ENCODE data around the gene HADHA.
A peak's percentile ranks its signal among the peaks of the same experiment; 100 is the strongest.

Gene HADHA

DNA sequence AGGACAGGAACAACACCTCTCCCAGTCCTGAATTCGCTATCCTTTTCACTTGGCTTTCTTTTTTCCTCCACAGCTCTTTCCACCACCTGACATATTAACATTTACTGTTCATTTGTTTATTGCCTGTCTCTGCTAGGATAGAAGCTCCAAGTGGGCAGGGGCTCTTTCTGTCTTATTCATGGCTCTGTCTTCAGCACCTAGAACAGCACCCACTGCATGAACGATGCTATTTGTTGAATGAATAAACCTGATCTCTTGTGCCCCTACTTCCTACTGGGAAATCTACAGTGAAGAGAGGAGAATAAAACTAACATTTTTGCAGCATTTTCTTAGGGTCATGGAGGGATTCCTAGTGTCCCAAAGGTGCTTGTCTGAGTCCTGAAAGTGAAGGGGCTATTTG is 95.9 kb downstream of the HADHA start:
- H3K9ac ChIP-seq (ENCODE audit: low read depth, low read length, poor library complexity) = no peak overlapping the region
- H2BK12ac ChIP-seq (ENCODE audit: low read length) = no peak overlapping the region
- H4K91ac ChIP-seq (ENCODE audit: low read depth, low read length, poor library complexity) = no peak overlapping the region
- H3K18ac ChIP-seq (ENCODE audit: low read length) = no peak overlapping the region
- H3K23ac ChIP-seq (ENCODE audit: low read depth, low read length, poor library complexity) = no peak overlapping the region
- no peak overlapping the region for H3K27ac ChIP-seq (replicated peaks; ENCODE audit: low read length)
- H2AFZ ChIP-seq (ENCODE audit: low read length) = no peak overlapping the region
- H4K8ac ChIP-seq (ENCODE audit: low read depth, low read length) = no peak overlapping the region
- H3K79me1 ChIP-seq (ENCODE audit: low read depth, low read length) = no peaks in the 10 kb centered on the region
- no CpG with 5 or more reads among the region's 2 CpGs for WGBS, 2 donors (ENCODE audit: extremely low coverage in 2 of 2, insufficient read length in 2 of 2, insufficient replicate concordance in 1 of 2)
- H3K14ac ChIP-seq (ENCODE audit: low read length) = no peak overlapping the region
- no peak overlapping the region for H2AK5ac ChIP-seq (ENCODE audit: low read depth, low read length)
- no peak for DNase-seq (ENCODE audit: low spot score)
- H3K9me3 ChIP-seq (replicated peaks in 1 of 2; ENCODE audit: control insufficient read depth in 2 of 2, insufficient read depth in 1 of 2, low read depth in 1 of 2, low read length in 2 of 2) = no peaks in the 10 kb centered on the region
- no peaks in the 10 kb centered on the region for H3K27me3 ChIP-seq (ENCODE audit: control insufficient read depth in 3 of 3, insufficient read depth in 3 of 3, low read depth in 1 of 3, low read length in 3 of 3)
- H3K4me2 ChIP-seq (ENCODE audit: insufficient read depth, low read length, poor library complexity, severe bottlenecking) = no peak overlapping the region
- no peak overlapping the region for H2BK5ac ChIP-seq (ENCODE audit: low read length)
- no peaks in the 10 kb centered on the region for H3K36me3 ChIP-seq (replicated peaks in 1 of 2; ENCODE audit: control insufficient read depth in 2 of 2, insufficient read depth in 2 of 2, low read length in 2 of 2)
- no peak overlapping the region for H2BK120ac ChIP-seq (ENCODE audit: low read depth, low read length)
- no peak overlapping the region for H3K4me3 ChIP-seq (ENCODE audit: low read length in 2 of 2)
- H3K4ac ChIP-seq (ENCODE audit: low read length) = no peak overlapping the region
- no peaks in the 10 kb centered on the region for H3K4me1 ChIP-seq (ENCODE audit: control insufficient read depth in 2 of 2, insufficient read depth in 1 of 2, low read depth in 1 of 2, low read length in 2 of 2)
- no peak overlapping the region for H2BK15ac ChIP-seq (ENCODE audit: low read length)

DNA sequence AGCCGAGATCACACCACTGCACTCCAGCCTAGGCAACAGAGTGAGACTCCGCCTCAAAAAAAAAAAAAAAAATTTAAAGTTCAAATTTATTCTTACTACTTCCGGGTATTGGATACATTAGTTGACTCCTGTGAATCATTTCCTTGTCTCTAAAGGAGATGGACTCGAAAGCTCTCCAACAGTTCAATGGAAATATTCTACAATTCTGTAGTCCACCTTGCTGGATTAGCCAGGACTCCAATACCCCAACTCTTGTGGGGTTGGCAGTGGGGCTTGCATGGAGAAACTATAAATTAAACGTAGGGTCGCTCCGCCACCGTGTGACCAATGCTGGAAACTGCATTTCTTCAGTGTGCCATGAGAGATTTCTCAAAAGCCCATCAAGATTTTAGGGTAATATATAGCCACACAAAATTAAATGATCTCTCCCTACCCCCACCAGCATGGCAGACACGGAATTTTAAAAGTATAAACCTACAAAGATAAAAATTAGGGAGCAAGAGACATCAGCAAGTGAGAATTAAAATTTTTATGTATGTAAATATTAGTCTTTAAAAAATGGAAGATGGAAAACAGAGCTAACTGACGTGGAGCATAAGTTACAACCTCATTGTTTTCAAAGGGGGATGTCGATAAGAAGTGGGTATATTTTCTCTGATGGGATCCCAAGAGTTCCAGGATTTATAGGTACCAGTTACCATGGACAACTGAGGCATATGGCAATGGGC is 99.3 kb downstream of the HADHA start:
- H3K18ac ChIP-seq (ENCODE audit: low read length) = no peak overlapping the region
- no peak overlapping the region for H3K27ac ChIP-seq (replicated peaks; ENCODE audit: low read length)
- H3K4me2 ChIP-seq (ENCODE audit: insufficient read depth, low read length, poor library complexity, severe bottlenecking) = no peak overlapping the region
- H2BK120ac ChIP-seq (ENCODE audit: low read depth, low read length) = no peak overlapping the region
- no CpG with 5 or more reads among the region's 11 CpGs for WGBS, 2 donors (ENCODE audit: extremely low coverage in 2 of 2, insufficient read length in 2 of 2, insufficient replicate concordance in 1 of 2)
- H2AK5ac ChIP-seq (ENCODE audit: low read depth, low read length) = no peak overlapping the region
- H2BK12ac ChIP-seq (ENCODE audit: low read length) = no peak overlapping the region
- no peaks in the 10 kb centered on the region for H3K27me3 ChIP-seq (ENCODE audit: control insufficient read depth in 3 of 3, insufficient read depth in 3 of 3, low read depth in 1 of 3, low read length in 3 of 3)
- peaks cover 0 to 3% of the 10 kb centered on the region in 2 donors for H3K36me3 ChIP-seq (replicated peaks in 1 of 2; ENCODE audit: control insufficient read depth in 2 of 2, insufficient read depth in 2 of 2, low read length in 2 of 2)
- no peak overlapping the region for H4K8ac ChIP-seq (ENCODE audit: low read depth, low read length)
- no peak overlapping the region for H3K4me3 ChIP-seq (ENCODE audit: low read length in 2 of 2)
- no peak overlapping the region for H3K9ac ChIP-seq (ENCODE audit: low read depth, low read length, poor library complexity)
- H3K23ac ChIP-seq (ENCODE audit: low read depth, low read length, poor library complexity) = no peak overlapping the region
- peak; percentile 59 for DNase-seq (ENCODE audit: low spot score)
- H3K79me1 ChIP-seq (ENCODE audit: low read depth, low read length) = no peaks in the 10 kb centered on the region
- H4K91ac ChIP-seq (ENCODE audit: low read depth, low read length, poor library complexity) = no peak overlapping the region
- H2AFZ ChIP-seq (ENCODE audit: low read length) = no peak overlapping the region
- H2BK15ac ChIP-seq (ENCODE audit: low read length) = no peak overlapping the region
- H2BK5ac ChIP-seq (ENCODE audit: low read length) = no peak overlapping the region
- no peak overlapping the region for H3K4ac ChIP-seq (ENCODE audit: low read length)
- H3K4me1 ChIP-seq (ENCODE audit: control insufficient read depth in 2 of 2, insufficient read depth in 1 of 2, low read depth in 1 of 2, low read length in 2 of 2) = no peaks in the 10 kb centered on the region
- H3K9me3 ChIP-seq (replicated peaks in 1 of 2; ENCODE audit: control insufficient read depth in 2 of 2, insufficient read depth in 1 of 2, low read depth in 1 of 2, low read length in 2 of 2) = no peaks in the 10 kb centered on the region
- H3K14ac ChIP-seq (ENCODE audit: low read length) = no peak overlapping the region

DNA sequence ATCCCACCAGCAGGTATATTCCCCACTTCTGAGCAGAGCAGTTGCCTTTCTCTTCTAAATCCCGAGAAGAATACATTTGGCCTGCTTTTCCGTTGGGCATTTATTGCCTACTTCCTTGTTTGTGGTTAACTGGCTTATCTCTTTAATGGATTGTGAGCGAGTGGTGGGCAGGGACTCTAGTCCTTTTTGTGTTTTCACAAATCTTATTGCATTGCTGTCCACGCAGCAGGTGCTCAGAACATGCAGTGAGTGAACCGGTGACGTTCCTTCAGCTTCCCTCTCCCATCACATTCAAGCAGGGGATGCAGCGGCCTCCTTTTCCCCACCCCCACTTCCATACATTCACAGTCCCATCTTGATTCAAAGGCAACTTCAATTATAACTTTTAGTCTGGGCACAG is 100.4 kb downstream of the HADHA start:
- no peak overlapping the region for H3K23ac ChIP-seq (ENCODE audit: low read depth, low read length, poor library complexity)
- no peaks in the 10 kb centered on the region for H3K79me1 ChIP-seq (ENCODE audit: low read depth, low read length)
- no peak overlapping the region for H3K4me2 ChIP-seq (ENCODE audit: insufficient read depth, low read length, poor library complexity, severe bottlenecking)
- no peak overlapping the region for H2BK5ac ChIP-seq (ENCODE audit: low read length)
- H3K18ac ChIP-seq (ENCODE audit: low read length) = no peak overlapping the region
- H2AFZ ChIP-seq (ENCODE audit: low read length) = no peak overlapping the region
- no peak overlapping the region for H3K4ac ChIP-seq (ENCODE audit: low read length)
- no peak overlapping the region for H2AK5ac ChIP-seq (ENCODE audit: low read depth, low read length)
- no peak overlapping the region for H2BK15ac ChIP-seq (ENCODE audit: low read length)
- H3K4me3 ChIP-seq (ENCODE audit: low read length in 2 of 2) = no peak overlapping the region
- H3K27me3 ChIP-seq (ENCODE audit: control insufficient read depth in 3 of 3, insufficient read depth in 3 of 3, low read depth in 1 of 3, low read length in 3 of 3) = no peaks in the 10 kb centered on the region
- no peak overlapping the region for H3K14ac ChIP-seq (ENCODE audit: low read length)
- peaks cover 0 to 3% of the 10 kb centered on the region in 2 donors for H3K36me3 ChIP-seq (replicated peaks in 1 of 2; ENCODE audit: control insufficient read depth in 2 of 2, insufficient read depth in 2 of 2, low read length in 2 of 2)
- H3K9me3 ChIP-seq (replicated peaks in 1 of 2; ENCODE audit: control insufficient read depth in 2 of 2, insufficient read depth in 1 of 2, low read depth in 1 of 2, low read length in 2 of 2) = no peaks in the 10 kb centered on the region
- H2BK120ac ChIP-seq (ENCODE audit: low read depth, low read length) = no peak overlapping the region
- no CpG with 5 or more reads among the region's 7 CpGs for WGBS, 2 donors (ENCODE audit: extremely low coverage in 2 of 2, insufficient read length in 2 of 2, insufficient replicate concordance in 1 of 2)
- H3K9ac ChIP-seq (ENCODE audit: low read depth, low read length, poor library complexity) = no peak overlapping the region
- no peak overlapping the region for H3K27ac ChIP-seq (replicated peaks; ENCODE audit: low read length)
- H3K4me1 ChIP-seq (ENCODE audit: control insufficient read depth in 2 of 2, insufficient read depth in 1 of 2, low read depth in 1 of 2, low read length in 2 of 2) = no peaks in the 10 kb centered on the region
- H2BK12ac ChIP-seq (ENCODE audit: low read length) = no peak overlapping the region
- no peak overlapping the region for H4K8ac ChIP-seq (ENCODE audit: low read depth, low read length)
- H4K91ac ChIP-seq (ENCODE audit: low read depth, low read length, poor library complexity) = no peak overlapping the region
- no peak for DNase-seq (ENCODE audit: low spot score)

DNA sequence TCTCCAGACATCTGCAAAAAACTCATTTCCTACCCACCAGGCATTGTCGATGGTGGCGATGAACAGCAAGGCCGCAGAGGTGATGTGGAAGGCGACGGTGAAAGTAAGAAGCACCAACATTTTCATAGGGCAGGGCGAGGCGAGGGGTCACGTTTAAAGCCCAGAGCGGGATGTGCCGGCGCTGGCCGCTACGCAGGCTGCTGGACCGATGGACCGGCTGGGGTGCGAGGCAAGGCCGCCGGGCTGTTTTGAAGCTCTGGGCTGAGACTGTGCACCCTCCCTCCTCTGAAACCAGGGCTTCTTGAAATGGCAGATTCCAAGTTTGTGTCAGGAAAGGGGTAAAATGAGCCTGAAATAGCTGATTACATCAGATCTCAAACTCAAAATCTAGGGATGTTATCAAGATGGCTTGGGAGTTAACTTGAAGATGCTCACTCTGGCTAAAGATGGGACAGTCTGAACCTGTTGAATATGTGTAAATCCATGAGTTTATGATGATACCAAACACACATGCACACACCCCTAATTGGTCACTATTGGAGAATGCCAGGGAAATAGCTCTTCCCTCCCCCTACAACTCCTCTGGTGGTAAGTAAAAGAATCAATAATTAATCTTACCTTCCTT is 103.2 kb downstream of the HADHA start:
- Histone ChIP-seq H3K18ac (ENCODE audit: low read length) (peak overlapping the region; percentile 27), H3K27me3 (ENCODE audit: control insufficient read depth in 3 of 3, insufficient read depth in 3 of 3, low read depth in 1 of 3, low read length in 3 of 3) (no peaks in the 10 kb centered on the region), H4K91ac (ENCODE audit: low read depth, low read length, poor library complexity) (no peak overlapping the region), H3K4me2 (ENCODE audit: insufficient read depth, low read length, poor library complexity, severe bottlenecking) (no peak overlapping the region), H4K8ac (ENCODE audit: low read depth, low read length) (no peak overlapping the region), H3K4me1 (ENCODE audit: control insufficient read depth in 2 of 2, insufficient read depth in 1 of 2, low read depth in 1 of 2, low read length in 2 of 2) (no peaks in the 10 kb centered on the region), H2BK12ac (ENCODE audit: low read length) (no peak overlapping the region), H2AK5ac (ENCODE audit: low read depth, low read length) (no peak overlapping the region), H3K9ac (ENCODE audit: low read depth, low read length, poor library complexity) (no peak overlapping the region), H2BK5ac (ENCODE audit: low read length) (no peak overlapping the region), H2BK120ac (ENCODE audit: low read depth, low read length) (no peak overlapping the region), H3K36me3 (replicated peaks in 1 of 2; ENCODE audit: control insufficient read depth in 2 of 2, insufficient read depth in 2 of 2, low read length in 2 of 2) (peaks cover 3 to 15% of the 10 kb centered on the region in 2 donors), H3K27ac (replicated peaks; ENCODE audit: low read length) (no peak overlapping the region), H2AFZ (ENCODE audit: low read length) (no peak overlapping the region), H2BK15ac (ENCODE audit: low read length) (no peak overlapping the region), H3K23ac (ENCODE audit: low read depth, low read length, poor library complexity) (no peak overlapping the region), H3K79me1 (ENCODE audit: low read depth, low read length) (no peaks in the 10 kb centered on the region), H3K4me3 (ENCODE audit: low read length in 2 of 2) (no peak overlapping the region), H3K4ac (ENCODE audit: low read length) (no peak overlapping the region), H3K14ac (ENCODE audit: low read length) (peak overlapping the region; percentile 63), H3K9me3 (replicated peaks in 1 of 2; ENCODE audit: control insufficient read depth in 2 of 2, insufficient read depth in 1 of 2, low read depth in 1 of 2, low read length in 2 of 2) (no peaks in the 10 kb centered on the region)
- no CpG with 5 or more reads among the region's 18 CpGs for WGBS, 2 donors (ENCODE audit: extremely low coverage in 2 of 2, insufficient read length in 2 of 2, insufficient replicate concordance in 1 of 2)
- no peak for DNase-seq (ENCODE audit: low spot score)
